H9 (cell line): Measurements from ENCODE around the gene LARGE1. TPM values are rescaled to one million over a fixed set of nuclear protein-coding genes. Genes with fewer than 3 reads are reported as not detected.

Source experiments
- DNase-seq: peaks from one replicate; pipeline ENCODE4 v3.0.0-alpha.2; 2017
- H2AFZ ChIP-seq: one replicate; pipeline ENCODE4 v1.6.1; 2013; ENCODE audit warnings: mild to moderate bottlenecking, low read length, control low read depth, moderate library complexity
- H2AK5ac ChIP-seq: 2 replicates; pipeline ENCODE4 v1.6.1; 2013; ENCODE audit warnings: low read length, control low read depth, mixed read lengths; ENCODE audit not compliant: insufficient read length
- H2BK120ac ChIP-seq: one replicate; pipeline ENCODE4 v1.6.1; 2013; ENCODE audit warnings: low read depth, mild to moderate bottlenecking, low read length, control low read depth, inconsistent platforms; ENCODE audit not compliant: poor library complexity, severe bottlenecking
- H2BK12ac ChIP-seq: 2 replicates; pipeline ENCODE4 v1.6.1; 2013; ENCODE audit warnings: low read length, control low read depth, mixed read lengths, low read depth; ENCODE audit not compliant: insufficient read length
- H2BK15ac ChIP-seq: 2 replicates; pipeline ENCODE4 v1.6.1; 2013; ENCODE audit warnings: low read depth, low read length, control low read depth
- H2BK20ac ChIP-seq: one replicate; pipeline ENCODE4 v1.6.1; 2013; ENCODE audit warnings: low read depth, mild to moderate bottlenecking, low read length, control low read depth, inconsistent platforms; ENCODE audit not compliant: poor library complexity, severe bottlenecking
- H2BK5ac ChIP-seq: 2 replicates; pipeline ENCODE4 v1.6.1; 2013; ENCODE audit warnings: low read length, control low read depth, mixed read lengths; ENCODE audit not compliant: insufficient read length
- H3K14ac ChIP-seq: 2 replicates; pipeline ENCODE4 v1.6.1; 2013; ENCODE audit warnings: low read length, control low read depth; ENCODE audit not compliant: insufficient read depth
- H3K18ac ChIP-seq: 2 replicates; pipeline ENCODE4 v1.6.1; 2013; ENCODE audit warnings: low read depth, mild to moderate bottlenecking, mixed read lengths, low read length, control low read depth; ENCODE audit not compliant: insufficient read length
- H3K23ac ChIP-seq: 2 replicates; pipeline ENCODE4 v1.6.1; 2013; ENCODE audit warnings: low read length, control low read depth, mixed read lengths, low read depth; ENCODE audit not compliant: insufficient read length
- H3K23me2 ChIP-seq: 2 replicates; pipeline ENCODE4 v1.6.1; 2013; ENCODE audit warnings: low read depth, mild to moderate bottlenecking, mixed read lengths, low read length, control low read depth; ENCODE audit not compliant: insufficient read length, poor library complexity, severe bottlenecking
- H3K27ac ChIP-seq: 2 replicates; pipeline ENCODE4 v1.5.1; 2013; ENCODE audit warnings: low read length, control low read depth, mixed read lengths, low read depth; ENCODE audit not compliant: insufficient read length
- H3K27me3 ChIP-seq: 2 replicates; pipeline ENCODE4 v1.6.1; 2013; ENCODE audit warnings: low read length, control low read depth, inconsistent platforms; ENCODE audit not compliant: insufficient read depth
- H3K4ac ChIP-seq: 2 replicates; pipeline ENCODE4 v1.6.1; 2013; ENCODE audit warnings: low read depth, mild to moderate bottlenecking, control low read depth, inconsistent platforms, low read length, moderate library complexity
- H3K4me1 ChIP-seq: 2 replicates; pipeline ENCODE4 v1.6.1; 2013; ENCODE audit warnings: low read length, control low read depth, inconsistent platforms; ENCODE audit not compliant: insufficient read depth
- H3K4me2 ChIP-seq: 2 replicates; pipeline ENCODE4 v1.6.1; 2013; ENCODE audit warnings: low read length, control low read depth, mixed read lengths; ENCODE audit not compliant: insufficient read length, insufficient read depth
- H3K56ac ChIP-seq: 2 replicates; pipeline ENCODE4 v1.6.1; 2013; ENCODE audit warnings: low read depth, mild to moderate bottlenecking, mixed read lengths, low read length, control low read depth; ENCODE audit not compliant: insufficient read length
- H3K79me1 ChIP-seq: 2 replicates; pipeline ENCODE4 v1.6.1; 2013; ENCODE audit warnings: low read depth, mild to moderate bottlenecking, moderate library complexity, low read length, control low read depth, inconsistent platforms; ENCODE audit not compliant: insufficient read depth, poor library complexity, severe bottlenecking
- H3K79me2 ChIP-seq: 2 replicates; pipeline ENCODE4 v1.6.1; 2013; ENCODE audit warnings: low read length, control low read depth, inconsistent platforms; ENCODE audit not compliant: insufficient read depth
- H3K9ac ChIP-seq: 2 replicates; pipeline ENCODE4 v1.6.1; 2013; ENCODE audit warnings: low read length, control low read depth, mixed read lengths; ENCODE audit not compliant: insufficient read length; ENCODE audit errors: extremely low read depth
- H3K9me3 ChIP-seq: one replicate; pipeline ENCODE4 v1.6.1; 2013; ENCODE audit warnings: low read depth, low read length, inconsistent platforms; ENCODE audit not compliant: control insufficient read depth
- H3T11ph ChIP-seq: one replicate; pipeline ENCODE4 v1.6.1; 2013; ENCODE audit warnings: mild to moderate bottlenecking, low read length, control low read depth, inconsistent platforms
- H4K20me1 ChIP-seq: one replicate; pipeline ENCODE4 v1.6.1; 2013; ENCODE audit not compliant: control insufficient read depth, insufficient read length, insufficient read depth
- H4K5ac ChIP-seq: 2 replicates; pipeline ENCODE4 v1.6.1; 2013; ENCODE audit warnings: low read depth, mild to moderate bottlenecking, mixed read lengths, low read length, control low read depth; ENCODE audit not compliant: insufficient read length
- H4K8ac ChIP-seq: replicated peaks from 2 replicates; pipeline ENCODE4 v1.6.1; 2013; ENCODE audit warnings: low read length, control low read depth, mixed read lengths, low read depth; ENCODE audit not compliant: insufficient read length
- H4K91ac ChIP-seq: 2 replicates; pipeline ENCODE4 v1.6.1; 2013; ENCODE audit warnings: low read depth, mild to moderate bottlenecking, moderate library complexity, mixed read lengths, low read length, control low read depth; ENCODE audit not compliant: insufficient read length
- H3K27ac Mint-ChIP-seq, 3 experiments: 2 replicates in 2 of 3; 3 replicates in 1 of 3; pipeline ENCODE4 v1.8.0; 2020 to 2021; ENCODE audit warnings: mixed read lengths in 3 of 3, mild to moderate bottlenecking in 1 of 3, moderate library complexity in 1 of 3
- H3K27me3 Mint-ChIP-seq: 2 replicates; pipeline ENCODE4 v1.8.0; 2021; ENCODE audit warnings: low read depth, mild to moderate bottlenecking, moderate library complexity, mixed read lengths
- H3K36me3 Mint-ChIP-seq, 3 experiments: 2 replicates in 2 of 3; 3 replicates in 1 of 3; pipeline ENCODE4 v1.8.0; 2020 to 2021; ENCODE audit warnings: low read depth in 3 of 3, mixed read lengths in 3 of 3; ENCODE audit not compliant: insufficient read depth in 1 of 3
- H3K4me1 Mint-ChIP-seq, 2 experiments: 2 replicates each; pipeline ENCODE4 v1.8.0; 2020; ENCODE audit warnings: mixed read lengths in 2 of 2
- H3K4me3 Mint-ChIP-seq, 2 experiments: 2 replicates in 1 of 2; 3 replicates in 1 of 2; pipeline ENCODE4 v1.8.0; 2020 to 2021; ENCODE audit warnings: mild to moderate bottlenecking in 2 of 2, mixed read lengths in 2 of 2, moderate library complexity in 1 of 2
- H3K9me3 Mint-ChIP-seq, 2 experiments: 2 replicates in 1 of 2; 3 replicates in 1 of 2; pipeline ENCODE4 v1.8.0; 2020; ENCODE audit warnings: mild to moderate bottlenecking in 2 of 2, mixed read lengths in 2 of 2, moderate library complexity in 1 of 2
- CTCF ChIP-seq: fragments of 200-600 bp; sonication (generic); conservative IDR thresholded peaks from 3 replicates; pipeline ENCODE4 v1.8.0; 2021; ENCODE audit warnings: antibody characterized with exemption, mild to moderate bottlenecking
- WGBS: extraction: QIAGEN DNeasy Blood & Tissue Kit; methylation state at CpG from one replicate; pipeline ENCODE4 v1.1.7; 2013; ENCODE audit warnings: missing lambda C conversion rate, low lambda C conversion rate, mixed read lengths; ENCODE audit not compliant: insufficient read length; ENCODE audit errors: extremely low coverage; 5-methylcytosine and 5-hydroxymethylcytosine counted together
- total RNA-seq: library from RNA; stranded (reverse); gene quantifications from 2 replicates; pipeline ENCODE4 v1.2.1, GENCODE V29; 2021

Gene LARGE1
- total RNA-seq, 1 experiment from 2014 or later: 43.5 TPM

DNA sequence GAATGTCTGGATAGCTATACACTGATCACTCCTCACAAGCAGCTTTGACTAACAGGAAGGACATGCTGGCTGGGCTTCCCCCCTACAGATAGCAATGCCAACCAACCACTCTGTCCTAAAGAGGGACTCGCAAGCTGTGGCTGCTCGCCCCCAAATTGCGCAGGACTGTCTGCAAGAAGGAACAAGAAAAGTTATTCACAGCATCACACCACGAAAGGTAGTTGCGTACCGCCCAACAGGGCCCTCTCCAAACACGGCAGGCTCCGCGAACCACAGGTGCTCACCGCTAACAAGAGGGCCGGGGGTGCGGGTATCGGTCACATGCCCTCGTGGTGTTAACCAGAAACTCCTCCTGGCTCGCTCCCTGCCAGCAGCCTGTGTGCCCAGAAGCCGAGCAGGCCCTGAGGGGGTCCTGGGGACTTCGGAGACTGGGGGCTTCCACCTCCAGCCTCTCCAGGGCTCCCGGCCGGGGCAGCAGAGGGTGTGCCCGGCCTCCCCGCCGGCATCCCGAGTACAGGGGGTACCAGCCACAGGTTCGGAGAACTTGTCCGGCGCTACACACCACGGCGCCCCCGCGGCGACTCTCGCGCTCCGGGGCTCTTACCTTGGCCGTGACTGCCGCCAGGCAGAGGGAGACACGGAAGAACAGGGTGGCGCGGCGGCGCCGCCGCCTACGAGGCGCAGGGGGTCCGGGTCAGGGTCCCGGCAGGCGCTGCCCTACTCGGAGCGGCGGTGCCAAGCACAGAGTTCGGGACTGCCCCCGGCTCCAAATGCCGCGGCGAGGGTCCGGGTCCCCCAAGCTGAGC is 682 bp downstream of the LARGE1 start:
- TF ChIP-seq CTCF: no peak
- no peak overlapping the region for H4K8ac ChIP-seq
- peaks cover 7% of the 10 kb centered on the region; the same call in 1 of the 2 replicates for H3K4me1 ChIP-seq
- peak overlapping the region; percentile 71 for H3K18ac ChIP-seq
- no CpG with 5 or more reads among the region's 57 CpGs for WGBS
- H3K23ac ChIP-seq: no peak overlapping the region
- no peaks in the 10 kb centered on the region for H3K9me3 ChIP-seq
- H3K36me3 Mint-ChIP-seq: peaks cover 2 to 5% (median 4%) of the 10 kb centered on the region in 3 experiments; a peak in 4 of 7 replicates
- H2BK15ac ChIP-seq: no peak overlapping the region
- H4K5ac ChIP-seq: no peak overlapping the region
- peaks cover 56 to 60% of the 10 kb centered on the region in 2 experiments for H3K4me1 Mint-ChIP-seq
- no peaks in the 10 kb centered on the region for H3K79me1 ChIP-seq
- H2BK120ac ChIP-seq: no peak overlapping the region
- no peaks in the 10 kb centered on the region; the same call in 1 of the 2 replicates for H3K27me3 ChIP-seq
- H2BK12ac ChIP-seq: no peak overlapping the region
- H3K27ac ChIP-seq: no peak overlapping the region
- peak overlapping the region; percentile 96 to 98 for H3K4me3 Mint-ChIP-seq
- no peaks in the 10 kb centered on the region for H3K9me3 Mint-ChIP-seq
- DNase-seq: peak; percentile 64
- H3K14ac ChIP-seq: peak overlapping the region; percentile 52
- peak overlapping the region; percentile 87 for H3K4me2 ChIP-seq
- no peak overlapping the region for H3T11ph ChIP-seq
- peak overlapping the region; percentile 88 for H4K91ac ChIP-seq
- peak overlapping the region in 2 of 3 experiments; percentile 87 to 96; a peak in 4 of 7 replicates for H3K27ac Mint-ChIP-seq
- no peak overlapping the region for H2AK5ac ChIP-seq
- H3K9ac ChIP-seq: peak overlapping the region; percentile 33
- H3K56ac ChIP-seq: no peak overlapping the region
- H3K23me2 ChIP-seq: peaks cover 25% of the 10 kb centered on the region
- no peak overlapping the region for H2BK20ac ChIP-seq
- no peak overlapping the region for H2AFZ ChIP-seq
- H4K20me1 ChIP-seq: no peaks in the 10 kb centered on the region
- no peak overlapping the region for H3K4ac ChIP-seq
- peaks cover 18% of the 10 kb centered on the region for H3K27me3 Mint-ChIP-seq
- H3K79me2 ChIP-seq: peaks cover 45% of the 10 kb centered on the region
- H2BK5ac ChIP-seq: no peak overlapping the region
